H1 (cell line): ENCODE results near the gene DNAH1. TPM values are rescaled to one million over a fixed set of nuclear protein-coding genes. Genes with fewer than 3 reads are reported as not detected.

Source experiments
- CHD7 ChIP-seq: fragments of 300-600 bp; sonication (generic); IDR thresholded peaks from 2 replicates; pipeline ENCODE4 v1.7.1; 2012; ENCODE audit warnings: low read length, moderate library complexity, mild to moderate bottlenecking, inconsistent platforms; ENCODE audit not compliant: insufficient replicate concordance
- CTBP2 ChIP-seq: IDR thresholded peaks from 2 replicates; pipeline ENCODE4 v1.7.0; 2011; ENCODE audit warnings: borderline replicate concordance, mild to moderate bottlenecking, moderate library complexity, mixed read lengths, low read length; ENCODE audit not compliant: insufficient read depth, insufficient read length
- HDAC2 ChIP-seq, 2 experiments: fragments of 300-600 bp in 1 of 2; sonication (generic) in 1 of 2; IDR thresholded peaks; 2 replicates each; pipeline ENCODE4 v1.6.1; 2011 to 2012; ENCODE audit warnings: low read depth in 2 of 2, low read length in 2 of 2, mild to moderate bottlenecking in 2 of 2, moderate library complexity in 2 of 2, borderline replicate concordance in 1 of 2, inconsistent platforms in 1 of 2
- KDM4A ChIP-seq: IDR thresholded peaks from one replicate; pipeline ENCODE4 v1.7.1; 2012; ENCODE audit warnings: low read depth, mild to moderate bottlenecking, moderate library complexity, low read length, inconsistent platforms; ENCODE audit not compliant: severe bottlenecking
- POLR2A ChIP-seq, 2 experiments: IDR thresholded peaks; 1 replicate in 1 of 2; 2 replicates in 1 of 2; pipeline ENCODE4 v1.6.1; 2011; ENCODE audit warnings: low read depth in 2 of 2, low read length in 2 of 2, mild to moderate bottlenecking in 2 of 2; ENCODE audit errors: control extremely low read depth in 1 of 2
- RAD21 ChIP-seq, 2 experiments: IDR thresholded peaks in 1 of 2; conservative IDR thresholded peaks in 1 of 2; 2 replicates each; pipeline ENCODE4 v1.6.1; 2011; ENCODE audit warnings: low read depth in 2 of 2, low read length in 2 of 2, improper control_type of control experiment in 1 of 2, inconsistent platforms in 1 of 2, mild to moderate bottlenecking in 1 of 2, moderate library complexity in 1 of 2
- RFX5 ChIP-seq: IDR thresholded peaks from 2 replicates; pipeline ENCODE4 v1.6.1; 2011; ENCODE audit warnings: low read depth, low read length, improper control_type of control experiment, borderline replicate concordance
- polyA plus RNA-seq, 7 experiments: library from polyadenylated mRNA; depleted of rRNA in 3 of 7; stranded (reverse) in 5 of 7; unstranded in 2 of 7; fragments of >200 nt in 5 of 7; fragments of 200-250 nt in 2 of 7; gene quantifications; 1 replicate in 5 of 7; 2 replicates in 1 of 7; 4 replicates in 1 of 7; pipeline versions ENCODE4 v1.2.1 to v1.2.3, GENCODE V29; 2011 to 2013; ENCODE audit warnings: missing spikeins in 2 of 7, mixed read lengths in 2 of 7
- total RNA-seq: library from RNA; stranded (reverse); fragmentation: NEBNext Ultra II Directional; extraction: Animal tissue kit (Norgen Biotek cat#: 25700); gene quantifications from 2 replicates; pipeline ENCODE4 v1.2.1, GENCODE V29; 2021

Gene DNAH1
- total and polyA plus RNA-seq, 2 of the 8 experiments (the other 6 are each of a cell fraction or from before 2014, with no cell fraction given): 1.0 to 1.5 TPM

- TF ChIP-seq CHD7 (no peak), KDM4A (no peak), RAD21 (IDR thresholded peaks at IDR 0.05 in 1 of 2, conservative IDR thresholded peaks at IDR 0.05 in 1 of 2; ENCODE audit: low read depth in 2 of 2, low read length in 2 of 2) (no peak), POLR2A (IDR thresholded peaks at IDR 0.05; ENCODE audit: control extremely low read depth in 1 of 2, low read depth in 2 of 2, low read length in 2 of 2) (no peak), CTBP2 (no peak), HDAC2 (IDR thresholded peaks at IDR 0.05; ENCODE audit: borderline replicate concordance in 1 of 2, low read depth in 2 of 2, low read length in 2 of 2) (no peak), RFX5 (no peak)
Observed at GRCh38 chr3:52295671-52296208, 20.4 kb upstream of the DNAH1 start (continued).
